K562 (cell line): ENCODE results near the gene FAM171A1. TPM values are rescaled to one million over a fixed set of nuclear protein-coding genes. Genes with fewer than 3 reads are reported as not detected.

Source experiments
- ATAC-seq: fragments of 200-7000 bp; cut with Tn5 transposase; 3 replicates; pipeline ENCODE4 v1.9.1; 2020; ENCODE audit warnings: moderate library complexity
- BruUV-seq: library from RNA; stranded (reverse); fragments of 400-500 nt; replicated peaks from 2 replicates; lab custom pipeline; 2021; lab: Mats Ljungman, UMichigan
- CTCF ChIA-PET: fragments of 300-600 bp; formaldehyde crosslinking; extraction: SDS; loops from one replicate; lab custom pipeline; 2021; ENCODE audit warnings: low intra/inter-chr PET ratio; lab: Yijun Ruan, JAX
- POLR2A ChIA-PET: fragments of 300-600, 350-650 bp; sonication (Branson Sonifier 250); formaldehyde crosslinking; extraction: SDS; loops from one replicate; lab custom pipeline; 2021; ENCODE audit warnings: antibody characterized with exemption, inconsistent platforms; lab: Yijun Ruan, JAX
- DNase-seq, 4 experiments: peaks; one replicate each; pipeline versions ENCODE4 v3.0.0 to v3.0.0-alpha.2; 2011 to 2018; ENCODE audit warnings: low spot score in 3 of 4, mixed read lengths in 3 of 4; ENCODE audit errors: extremely low read depth in 1 of 4
- FAIRE-seq: peaks from 2 replicates; lab custom pipeline; 2011; peaks lifted over from hg19 to GRCh38; lab: Jason Lieb, UNC
- H2AFZ ChIP-seq: 2 replicates; pipeline ENCODE4 v1.6.0; 2011; ENCODE audit warnings: low read depth, low read length, control low read depth, inconsistent platforms
- H3K27ac ChIP-seq: fragments of 200-600 bp; 3 replicates; pipeline ENCODE4 v1.8.0; 2011; ENCODE audit warnings: low read depth, mild to moderate bottlenecking, control low read depth, inconsistent platforms, low read length, moderate library complexity, mixed read lengths; ENCODE audit errors: extremely low read depth
- H3K27me3 ChIP-seq, 2 experiments: fragments of 300-600 bp in 1 of 2; 2 replicates in 1 of 2; 3 replicates in 1 of 2; pipeline versions ENCODE4 v1.6.0 to v1.8.0; 2011; ENCODE audit warnings: inconsistent platforms in 2 of 2, low read length in 2 of 2, mild to moderate bottlenecking in 1 of 2, mixed read lengths in 1 of 2, moderate library complexity in 1 of 2; ENCODE audit not compliant: control insufficient read depth in 2 of 2, insufficient read depth in 2 of 2
- H3K36me3 ChIP-seq: fragments of 300-600 bp; 3 replicates; pipeline ENCODE4 v1.8.0; 2011; ENCODE audit warnings: mild to moderate bottlenecking, low read length, inconsistent platforms; ENCODE audit not compliant: control insufficient read depth, insufficient read depth
- H3K4me1 ChIP-seq, 2 experiments: fragments of 200-600 bp in 1 of 2; replicated peaks in 1 of 2; 2 replicates in 1 of 2; 3 replicates in 1 of 2; pipeline versions ENCODE4 v1.5.1 to v1.8.0; 2011; ENCODE audit warnings: inconsistent platforms in 2 of 2, low read length in 2 of 2, mild to moderate bottlenecking in 1 of 2, mixed read lengths in 1 of 2, moderate library complexity in 1 of 2; ENCODE audit not compliant: control insufficient read depth in 2 of 2, insufficient read depth in 2 of 2
- H3K4me2 ChIP-seq: 2 replicates; pipeline ENCODE4 v1.6.1; 2011; ENCODE audit warnings: low read length, control low read depth, inconsistent platforms, mixed read lengths; ENCODE audit not compliant: insufficient read depth
- H3K4me3 ChIP-seq: fragments of 200-600 bp; sonication (generic), shearing (Covaris generic); 2 replicates; pipeline ENCODE4 v1.5.1; 2016; ENCODE audit warnings: control low read depth, inconsistent platforms
- H3K79me2 ChIP-seq: fragments of 200-600 bp; 3 replicates; pipeline ENCODE4 v1.8.0; 2011; ENCODE audit warnings: low read length, inconsistent platforms; ENCODE audit not compliant: control insufficient read depth, insufficient read depth
- H3K9ac ChIP-seq, 2 experiments: 2 replicates each; pipeline versions ENCODE4 v1.6.0 to v1.6.1; 2011; ENCODE audit warnings: low read depth in 2 of 2, low read length in 2 of 2, control low read depth in 1 of 2, inconsistent platforms in 1 of 2, mild to moderate bottlenecking in 1 of 2, mixed read lengths in 1 of 2; ENCODE audit not compliant: insufficient read depth in 1 of 2
- H3K9me1 ChIP-seq: one replicate; pipeline ENCODE4 v1.6.0; 2011; ENCODE audit warnings: inconsistent platforms, mild to moderate bottlenecking, low read length, moderate library complexity; ENCODE audit not compliant: control insufficient read depth, insufficient read depth
- H3K9me3 ChIP-seq: replicated peaks from 2 replicates; pipeline ENCODE4 v1.5.1; 2011; ENCODE audit warnings: low read depth, low read length, inconsistent platforms; ENCODE audit not compliant: control insufficient read depth, insufficient read depth
- H4K20me1 ChIP-seq: replicated peaks from 2 replicates; pipeline ENCODE4 v1.6.1; 2011; ENCODE audit warnings: low read length, inconsistent platforms, mixed read lengths; ENCODE audit not compliant: control insufficient read depth, insufficient read depth
- BACH1 ChIP-seq: fragments of 200-800 bp; sonication (Bioruptor generic); IDR thresholded peaks from 2 replicates; pipeline ENCODE4 v1.6.1; 2016; ENCODE audit warnings: missing genetic modification characterization, missing compliant biosample characterization
- CREB1 ChIP-seq, 2 experiments: sonication (generic) in 1 of 2; formaldehyde crosslinking in 1 of 2; IDR thresholded peaks; 2 replicates each; pipeline versions ENCODE4 v1.6.1 to v1.8.0; 2012 to 2022; ENCODE audit warnings: inconsistent platforms in 1 of 2, mild to moderate bottlenecking in 1 of 2, missing genetic modification reagents in 1 of 2, moderate library complexity in 1 of 2
- HDAC8 ChIP-seq: fragments of 450-650 bp; IDR thresholded peaks from 2 replicates; pipeline ENCODE4 v1.6.1; 2016; ENCODE audit warnings: mild to moderate bottlenecking, missing genetic modification characterization, moderate library complexity, missing compliant biosample characterization
- RBM25 ChIP-seq: fragments of 200-400 bp; formaldehyde crosslinking; IDR thresholded peaks from 2 replicates; pipeline ENCODE4 v1.6.1; 2018; ENCODE audit warnings: low read length, low read depth, moderate library complexity; ENCODE audit not compliant: severe bottlenecking
- RCOR1 ChIP-seq, 2 experiments: IDR thresholded peaks; 2 replicates each; pipeline ENCODE4 v1.6.1; 2012; ENCODE audit warnings: low read depth in 2 of 2, low read length in 2 of 2, borderline replicate concordance in 1 of 2, improper control_type of control experiment in 1 of 2
- SUPT5H ChIP-seq: fragments of 450-650 bp; IDR thresholded peaks from 2 replicates; pipeline ENCODE4 v1.6.1; 2016
- ZNF146 ChIP-seq: IDR thresholded peaks from one replicate; pipeline ENCODE4 v1.6.1; 2018; ENCODE audit warnings: missing compliant biosample characterization; ENCODE audit not compliant: unreplicated experiment
- ZNF217 ChIP-seq: sonication (generic); formaldehyde crosslinking; IDR thresholded peaks from 2 replicates; pipeline ENCODE4 v1.8.0; 2022; ENCODE audit warnings: mild to moderate bottlenecking, missing genetic modification reagents
- ZNF24 ChIP-seq: fragments of 450-650 bp; IDR thresholded peaks from 2 replicates; pipeline ENCODE4 v1.6.1; 2016
- WGBS: fragments of 100-300 bp; shearing (Covaris generic); methylation state at CpG from one replicate; pipeline ENCODE4 v1.1.6; 2016; ENCODE audit warnings: low coverage, mixed read lengths; ENCODE audit not compliant: insufficient coverage; ENCODE audit errors: missing lambda C conversion rate; 5-methylcytosine and 5-hydroxymethylcytosine counted together
- in situ Hi-C: fragments of 300-500 bp; cut with MboI; formaldehyde crosslinking; loops from 4 replicates; pipeline ENCODE4 v1.15.0; 2018; ENCODE audit warnings: inconsistent platforms, mixed read lengths
- intact Hi-C: fragments of 100-400 bp; cut with micrococcal nuclease; formaldehyde crosslinking; loops from 2 replicates; pipeline ENCODE4 v1.14.2; 2022
- polyA plus RNA-seq, 8 experiments: library from polyadenylated mRNA; depleted of rRNA in 4 of 8; stranded (reverse) in 5 of 8; unstranded in 3 of 8; fragments of >200 nt; fragmentation: Nextera tagmentation in 2 of 8; fragmentation: Illumina TruSeq in 1 of 8; extraction: Ambion mirVana in 2 of 8; extraction: Trizol in 1 of 8; gene quantifications; 2 replicates each; pipeline versions ENCODE4 v1.2.1 to v1.2.3, GENCODE V29; 2011 to 2014; ENCODE audit warnings: inconsistent platforms in 1 of 8, missing spikeins in 1 of 8
- total RNA-seq, 7 experiments: library from RNA; depleted of rRNA in 6 of 7; stranded (reverse); fragments of >200 nt in 6 of 7; fragmentation: Illumina TruSeq in 2 of 7; extraction: Trizol in 2 of 7; gene quantifications; 2 replicates each; pipeline versions ENCODE4 v1.2.1 to v1.2.3, GENCODE V29; 2011 to 2021; ENCODE audit warnings: low replicate concordance in 1 of 7
- TF ChIP-seq, protein P1 (sequence below): conservative IDR thresholded peaks from 2 replicates; pipeline ENCODE4 v1.6.1; 2011; ENCODE audit warnings: low read depth, mild to moderate bottlenecking, low read length; ENCODE audit not compliant: control insufficient read depth
- TF ChIP-seq, protein P2 (sequence below): IDR thresholded peaks from 3 replicates; pipeline ENCODE4 v1.6.1; 2011; ENCODE audit warnings: borderline replicate concordance, mild to moderate bottlenecking; ENCODE audit not compliant: insufficient read length, insufficient read depth
- TF ChIP-seq, protein P3 (sequence below): fragments of 150-350 bp; IDR thresholded peaks from 2 replicates; pipeline ENCODE4 v1.6.1; 2014; ENCODE audit warnings: low read depth, mild to moderate bottlenecking, low read length, borderline replicate concordance

The FAM171A1 gene
- total and polyA plus RNA-seq, 9 of the 15 experiments (the other 6 are each of a cell fraction or from before 2014, with no cell fraction given) = 0.51 to 8.2 (median 4.8) TPM

DNA sequence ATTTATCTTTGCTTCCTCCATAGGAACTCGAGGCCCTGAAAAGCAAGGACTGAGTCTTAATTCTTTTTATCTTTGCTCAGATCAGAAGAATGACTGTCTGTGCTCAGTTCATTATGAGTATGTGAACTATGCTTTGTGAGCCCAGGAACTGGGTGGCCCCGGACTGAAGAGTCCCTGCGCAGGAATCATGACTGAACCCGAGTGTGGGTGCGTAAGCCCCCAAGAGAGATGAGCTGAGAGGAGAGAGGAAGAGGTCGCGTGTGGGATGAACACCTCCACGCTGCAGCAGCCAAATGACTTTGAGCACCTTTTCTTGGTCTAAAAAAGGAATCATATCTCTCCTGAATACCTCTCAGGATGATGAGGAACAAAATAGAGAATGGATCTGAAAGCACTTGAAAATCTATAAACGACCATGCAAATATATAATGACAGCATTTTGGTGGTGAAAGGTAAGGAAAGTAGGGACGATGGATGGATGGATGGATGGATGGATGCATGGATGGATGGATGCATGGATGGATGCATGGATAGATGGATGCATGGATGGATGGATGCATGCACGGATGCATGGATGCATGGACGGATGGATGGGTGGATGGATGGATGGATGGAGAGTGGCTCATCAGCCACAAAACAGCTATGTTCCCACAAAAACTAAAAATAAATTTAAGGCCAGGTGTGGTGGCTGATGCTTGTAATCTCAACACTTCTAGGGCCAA, 19.8 kb downstream of the FAM171A1 start (continued):
- TF ChIP-seq CREB1 (IDR thresholded peaks at IDR 0.05) (no peak), CREB1 (CRISPR knock-in tag; IDR thresholded peaks at IDR 0.05) (no peak), RBM25 (no peak)

DNA sequence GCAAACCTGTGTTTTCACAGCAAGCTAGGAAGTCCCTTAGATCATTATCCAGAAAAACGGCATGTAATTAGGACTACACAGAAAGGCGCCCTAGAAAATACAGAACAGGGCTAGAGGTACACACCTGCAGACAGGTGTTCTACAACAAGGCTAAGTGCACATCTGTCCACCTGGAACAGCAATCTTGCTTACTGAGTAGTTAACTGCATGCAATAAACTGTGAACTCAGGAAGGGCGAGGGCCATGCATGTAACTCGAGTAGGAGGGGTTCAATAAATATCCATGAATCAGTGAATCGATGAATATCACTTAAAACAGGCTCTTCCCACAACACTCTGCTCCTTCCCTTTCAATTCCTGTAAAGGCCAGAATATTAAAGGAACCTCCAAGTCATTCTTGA, 22.0 kb downstream of the FAM171A1 start:
- Histone ChIP-seq H3K4me3 (no peak overlapping the region), H3K4me2 (no peak overlapping the region), H3K9me3 (no peaks in the 10 kb centered on the region), H3K4me1 (peaks cover 2 to 19% of the 10 kb centered on the region in 2 experiments; a peak in 4 of 5 replicates), H3K27ac (no peak overlapping the region), H3K9me1 (no peaks in the 10 kb centered on the region), H3K79me2 (no peaks in the 10 kb centered on the region), H3K27me3 (peaks cover 4 to 26% of the 10 kb centered on the region in 2 experiments; a peak in 4 of 5 replicates), H3K9ac (no peak overlapping the region), H4K20me1 (0 out of 2 replicates have a peak, but pooled peaks cover 3% of the 10 kb centered on the region), H3K36me3 (no peaks in the 10 kb centered on the region), H2AFZ (no peak overlapping the region)
- WGBS = 7% methylated on average over 5 of the region's 5 CpGs
- no peak for DNase-seq
- intact Hi-C loops (no loop called here), in situ Hi-C loops (no loop called here)
- ATAC-seq = no peak
- ChIA-PET POLR2A (interaction anchor here (1.1 to 1.3 kb wide), 2 partner anchors 8 to 15 kb away, joined by 4 read pairs; no protein-coding TSS in a partner anchor), CTCF (interaction anchor here (0.6 kb wide), 1 partner anchor 407 kb away, joined by 3 read pairs; no protein-coding TSS in a partner anchor)
- FAIRE-seq = no peak
- BruUV-seq = no TSS peak
- TF ChIP-seq RCOR1 (IDR thresholded peaks at IDR 0.05; ENCODE audit: borderline replicate concordance in 1 of 2, low read depth in 2 of 2, low read length in 2 of 2) (no peak), ZNF24 (no peak), SUPT5H (no peak), HDAC8 (tag) (no peak), ZNF217 (CRISPR knock-in tag) (no peak), ZNF146 (CRISPR knock-in tag) (no peak), BACH1 (no peak)
- TF ChIP-seq, protein P1, sequence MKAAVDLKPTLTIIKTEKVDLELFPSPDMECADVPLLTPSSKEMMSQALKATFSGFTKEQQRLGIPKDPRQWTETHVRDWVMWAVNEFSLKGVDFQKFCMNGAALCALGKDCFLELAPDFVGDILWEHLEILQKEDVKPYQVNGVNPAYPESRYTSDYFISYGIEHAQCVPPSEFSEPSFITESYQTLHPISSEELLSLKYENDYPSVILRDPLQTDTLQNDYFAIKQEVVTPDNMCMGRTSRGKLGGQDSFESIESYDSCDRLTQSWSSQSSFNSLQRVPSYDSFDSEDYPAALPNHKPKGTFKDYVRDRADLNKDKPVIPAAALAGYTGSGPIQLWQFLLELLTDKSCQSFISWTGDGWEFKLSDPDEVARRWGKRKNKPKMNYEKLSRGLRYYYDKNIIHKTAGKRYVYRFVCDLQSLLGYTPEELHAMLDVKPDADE = no peak
- TF ChIP-seq, protein P2, sequence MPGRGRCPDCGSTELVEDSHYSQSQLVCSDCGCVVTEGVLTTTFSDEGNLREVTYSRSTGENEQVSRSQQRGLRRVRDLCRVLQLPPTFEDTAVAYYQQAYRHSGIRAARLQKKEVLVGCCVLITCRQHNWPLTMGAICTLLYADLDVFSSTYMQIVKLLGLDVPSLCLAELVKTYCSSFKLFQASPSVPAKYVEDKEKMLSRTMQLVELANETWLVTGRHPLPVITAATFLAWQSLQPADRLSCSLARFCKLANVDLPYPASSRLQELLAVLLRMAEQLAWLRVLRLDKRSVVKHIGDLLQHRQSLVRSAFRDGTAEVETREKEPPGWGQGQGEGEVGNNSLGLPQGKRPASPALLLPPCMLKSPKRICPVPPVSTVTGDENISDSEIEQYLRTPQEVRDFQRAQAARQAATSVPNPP = no peak
- TF ChIP-seq, protein P3, sequence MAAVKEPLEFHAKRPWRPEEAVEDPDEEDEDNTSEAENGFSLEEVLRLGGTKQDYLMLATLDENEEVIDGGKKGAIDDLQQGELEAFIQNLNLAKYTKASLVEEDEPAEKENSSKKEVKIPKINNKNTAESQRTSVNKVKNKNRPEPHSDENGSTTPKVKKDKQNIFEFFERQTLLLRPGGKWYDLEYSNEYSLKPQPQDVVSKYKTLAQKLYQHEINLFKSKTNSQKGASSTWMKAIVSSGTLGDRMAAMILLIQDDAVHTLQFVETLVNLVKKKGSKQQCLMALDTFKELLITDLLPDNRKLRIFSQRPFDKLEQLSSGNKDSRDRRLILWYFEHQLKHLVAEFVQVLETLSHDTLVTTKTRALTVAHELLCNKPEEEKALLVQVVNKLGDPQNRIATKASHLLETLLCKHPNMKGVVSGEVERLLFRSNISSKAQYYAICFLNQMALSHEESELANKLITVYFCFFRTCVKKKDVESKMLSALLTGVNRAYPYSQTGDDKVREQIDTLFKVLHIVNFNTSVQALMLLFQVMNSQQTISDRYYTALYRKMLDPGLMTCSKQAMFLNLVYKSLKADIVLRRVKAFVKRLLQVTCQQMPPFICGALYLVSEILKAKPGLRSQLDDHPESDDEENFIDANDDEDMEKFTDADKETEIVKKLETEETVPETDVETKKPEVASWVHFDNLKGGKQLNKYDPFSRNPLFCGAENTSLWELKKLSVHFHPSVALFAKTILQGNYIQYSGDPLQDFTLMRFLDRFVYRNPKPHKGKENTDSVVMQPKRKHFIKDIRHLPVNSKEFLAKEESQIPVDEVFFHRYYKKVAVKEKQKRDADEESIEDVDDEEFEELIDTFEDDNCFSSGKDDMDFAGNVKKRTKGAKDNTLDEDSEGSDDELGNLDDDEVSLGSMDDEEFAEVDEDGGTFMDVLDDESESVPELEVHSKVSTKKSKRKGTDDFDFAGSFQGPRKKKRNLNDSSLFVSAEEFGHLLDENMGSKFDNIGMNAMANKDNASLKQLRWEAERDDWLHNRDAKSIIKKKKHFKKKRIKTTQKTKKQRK = no peak
